AG04450 (cell line): ENCODE data around the gene UCK1. TPM values are rescaled to one million over a fixed set of nuclear protein-coding genes. Genes with fewer than 3 reads are reported as not detected.

Source experiments
- CTCF ChIA-PET: fragments of 300-600, 350-600 bp; formaldehyde crosslinking; extraction: SDS; loops from one replicate; lab custom pipeline; 2022; ENCODE audit warnings: antibody characterized with exemption, inconsistent platforms; lab: Charles Lee
- POLR2A ChIA-PET: fragments of 350-600 bp; formaldehyde crosslinking; extraction: SDS; loops from one replicate; lab custom pipeline; 2021; ENCODE audit warnings: antibody characterized with exemption, inconsistent platforms; lab: Yijun Ruan, JAX
- DNase-seq: peaks from one replicate; pipeline ENCODE4 v3.0.0-alpha.2; 2011; ENCODE audit warnings: low read depth, low spot score
- H3K27ac ChIP-seq: one replicate; pipeline ENCODE4 v1.5.1; 2012; ENCODE audit warnings: low read depth, low read length, control low read depth
- H3K27me3 ChIP-seq: one replicate; pipeline ENCODE4 v1.6.0; 2012; ENCODE audit warnings: low read length; ENCODE audit not compliant: control insufficient read depth, insufficient read depth
- H3K4me3 ChIP-seq: 2 replicates; pipeline ENCODE4 v1.5.1; 2011; ENCODE audit warnings: mild to moderate bottlenecking, low read depth, low read length, control low read depth
- H3K9me3 ChIP-seq: 2 replicates; pipeline ENCODE4 v1.5.1; 2012; ENCODE audit warnings: low read length; ENCODE audit not compliant: control insufficient read depth, insufficient read depth
- CTCF ChIP-seq: IDR thresholded peaks from 2 replicates; pipeline ENCODE4 v1.5.1; 2011; ENCODE audit warnings: low read depth, low read length, control low read depth, inconsistent platforms
- polyA plus RNA-seq: library from polyadenylated mRNA; depleted of rRNA; stranded (reverse); fragments of >200 nt; gene quantifications from 2 replicates; pipeline ENCODE4 v1.2.3, GENCODE V29; 2011

The UCK1 gene
- polyA plus RNA-seq, 1 experiment = 19.1 TPM

- ChIA-PET POLR2A (no interaction called here), CTCF (interaction anchor here (0.6 kb wide), 1 partner anchor 764 kb away, joined by 3 read pairs; no protein-coding TSS in a partner anchor)
Measured at GRCh38 chr9:131545003-131545785, 14.1 kb upstream of the UCK1 start, which contains the start of gene PRRT1B. Gene PRRT1B (plus strand): TSS chr9:131545523. CDS start chr9:131545616, 93 bp downstream.

GRCh38 chr9:131543141-131543540, 12.1 kb upstream of the UCK1 start:
- ChIA-PET POLR2A (no interaction called here), CTCF (no interaction called here)
- Histone ChIP-seq H3K4me3 (no peak overlapping the region), H3K27me3 (peaks cover 36% of the 10 kb centered on the region), H3K27ac (no peak overlapping the region), H3K9me3 (peaks cover 39% of the 10 kb centered on the region)
- DNase-seq = no peak
- TF ChIP-seq CTCF = no peak

More at GRCh38 chr9:131545003-131545785, 14.1 kb upstream of the UCK1 start, which contains the start of gene PRRT1B:
- no peak for TF ChIP-seq CTCF
- no peak for DNase-seq
- H3K4me3 ChIP-seq = no peak within 1 kb of the TSS
- H3K9me3 ChIP-seq = peaks cover 42% of the 10 kb centered on the region
- peaks cover 49% of the 10 kb centered on the region for H3K27me3 ChIP-seq
- H3K27ac ChIP-seq = no peak within 1 kb of the TSS

GRCh38 chr9:131539223-131539923, 8.3 kb upstream of the UCK1 start:
- no peak for TF ChIP-seq CTCF
- ChIA-PET CTCF (no interaction called here), POLR2A (no interaction called here)
- Histone ChIP-seq H3K27me3 (peaks cover 6% of the 10 kb centered on the region), H3K9me3 (peaks cover 22% of the 10 kb centered on the region), H3K27ac (peak overlapping the region; percentile 11), H3K4me3 (no peak overlapping the region)
- no peak for DNase-seq

- peaks cover 3% of the 10 kb centered on the region for H3K27me3 ChIP-seq
- TF ChIP-seq CTCF = no peak
- H3K9me3 ChIP-seq = peaks cover 8% of the 10 kb centered on the region
- no peak overlapping the region for H3K27ac ChIP-seq
- ChIA-PET POLR2A (no interaction called here), CTCF (no interaction called here)
- H3K4me3 ChIP-seq = no peak overlapping the region
- DNase-seq = no peak
Measured at GRCh38 chr9:131537946-131538345, 6.9 kb upstream of the UCK1 start.
